Stimulated activated CD8-positive, alpha-beta memory T cell treated with anti-CD3 and anti-CD28 coated beads, Interleukin-15, amount 100 ng/mL, for 24 hours (primary cell): ENCODE measurements around the gene SLFNL1.

ENCODE experiments used
- DNase-seq: peaks from one replicate; pipeline ENCODE4 v3.0.0-alpha.2; 2020; ENCODE audit warnings: low read depth

The SLFNL1 gene

DNA sequence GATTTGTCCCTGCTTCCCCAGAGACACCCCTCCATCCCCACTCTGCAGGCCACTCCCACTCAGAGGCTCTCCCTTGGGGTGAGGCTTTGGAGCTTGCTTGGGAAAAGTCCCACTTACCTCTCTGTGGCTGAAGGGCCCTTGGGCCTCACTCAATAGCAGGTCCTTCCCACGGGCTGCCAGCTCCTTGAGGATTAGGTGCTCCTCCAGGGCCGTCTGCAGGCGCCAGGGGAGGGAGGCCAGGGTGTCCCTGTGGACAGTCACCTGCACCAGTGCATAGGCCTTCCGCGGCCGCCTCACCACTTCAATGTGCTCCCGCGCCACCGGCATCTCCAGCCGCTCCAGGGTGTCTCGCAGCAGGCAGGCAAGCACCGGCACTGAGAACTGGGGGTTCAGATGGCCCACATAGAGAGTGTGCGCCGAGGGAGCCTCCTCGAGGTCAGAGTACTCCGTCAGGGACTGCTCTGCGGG, 1.4 kb downstream of the SLFNL1 start:
- DNase-seq = no peak

DNA sequence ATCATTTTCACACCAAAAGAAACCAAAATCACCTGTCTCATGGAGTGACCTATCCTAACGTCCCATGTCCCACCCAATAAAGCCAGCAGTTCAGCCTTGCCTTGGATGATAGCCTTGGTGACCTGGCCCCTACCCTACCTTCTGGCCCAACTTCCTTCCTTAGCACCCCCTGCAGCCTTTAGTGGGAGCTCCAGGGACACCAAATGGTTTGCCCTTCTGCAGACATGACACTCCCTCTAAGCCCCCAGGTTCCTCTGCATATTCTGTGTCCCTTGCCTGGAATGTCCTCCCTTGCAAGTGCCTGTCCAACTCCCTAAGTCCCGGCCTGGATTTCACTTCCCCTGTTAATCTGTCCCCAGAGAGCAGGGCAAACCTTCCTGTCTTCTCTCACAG, 2.2 kb downstream of the SLFNL1 start:
- DNase-seq = no peak

DNA sequence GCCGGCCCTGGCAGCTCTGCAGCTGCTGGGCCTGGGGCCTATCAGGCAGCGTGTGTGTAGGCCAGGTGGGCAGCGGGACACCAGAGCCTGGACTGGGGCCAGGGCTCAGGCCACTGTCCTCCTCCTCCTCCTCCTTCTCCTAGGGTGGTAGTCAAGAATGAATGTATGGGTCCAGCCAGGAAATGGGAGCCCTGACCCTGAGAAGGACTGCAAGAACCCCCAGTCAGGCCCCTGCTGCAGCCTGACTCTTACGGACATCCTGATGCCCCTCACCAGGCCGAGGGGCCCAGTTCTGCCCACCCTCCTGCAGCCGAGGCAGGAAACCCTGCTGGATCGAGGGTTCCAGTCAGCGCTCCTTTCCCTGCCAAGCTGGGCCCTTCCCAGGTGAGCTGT, 3.5 kb downstream of the SLFNL1 start:
- no peak for DNase-seq

DNA sequence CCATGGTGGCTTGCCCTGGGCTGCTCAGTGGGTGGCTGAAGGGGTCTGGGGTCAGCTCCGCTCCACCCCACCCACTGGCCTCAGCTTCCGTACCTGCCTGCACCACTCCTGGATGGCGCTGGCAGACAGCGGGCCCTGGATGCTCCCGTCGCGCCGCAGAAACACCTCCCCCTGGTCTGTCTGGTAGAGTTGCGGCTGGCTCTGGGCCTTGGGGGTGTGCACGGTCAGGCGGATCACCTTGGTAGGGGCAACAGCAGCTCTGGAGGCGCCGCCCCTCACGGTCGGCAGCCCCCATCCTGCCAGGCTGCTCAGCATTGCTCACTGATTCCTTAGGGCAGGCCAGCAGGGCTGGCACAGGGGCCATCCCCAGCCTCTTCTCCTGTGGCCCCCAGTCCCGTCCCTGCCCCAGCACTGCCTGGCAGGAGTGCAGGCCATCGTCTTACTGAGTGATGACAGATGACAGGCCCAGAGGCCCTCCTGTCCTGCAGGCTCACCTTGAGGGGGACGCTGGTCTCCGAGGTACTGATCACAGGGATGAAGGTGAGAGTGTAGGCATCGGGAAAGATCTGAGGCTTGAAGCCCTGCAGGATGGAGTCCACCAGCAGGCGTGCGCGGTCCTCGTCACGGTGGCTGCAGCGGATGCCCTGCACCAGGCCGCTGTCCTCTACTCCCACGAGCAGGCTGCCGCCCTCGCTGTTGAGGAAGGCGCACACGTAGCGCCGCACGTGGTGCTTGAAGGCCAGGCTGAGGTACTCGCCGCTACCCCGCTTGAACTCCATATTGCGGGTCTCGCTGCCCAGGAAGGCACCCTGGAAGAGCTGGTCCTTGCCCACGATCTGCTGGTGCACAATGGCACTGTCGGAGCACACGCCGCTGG, 4.1 kb downstream of the SLFNL1 start:
- no peak for DNase-seq

DNA sequence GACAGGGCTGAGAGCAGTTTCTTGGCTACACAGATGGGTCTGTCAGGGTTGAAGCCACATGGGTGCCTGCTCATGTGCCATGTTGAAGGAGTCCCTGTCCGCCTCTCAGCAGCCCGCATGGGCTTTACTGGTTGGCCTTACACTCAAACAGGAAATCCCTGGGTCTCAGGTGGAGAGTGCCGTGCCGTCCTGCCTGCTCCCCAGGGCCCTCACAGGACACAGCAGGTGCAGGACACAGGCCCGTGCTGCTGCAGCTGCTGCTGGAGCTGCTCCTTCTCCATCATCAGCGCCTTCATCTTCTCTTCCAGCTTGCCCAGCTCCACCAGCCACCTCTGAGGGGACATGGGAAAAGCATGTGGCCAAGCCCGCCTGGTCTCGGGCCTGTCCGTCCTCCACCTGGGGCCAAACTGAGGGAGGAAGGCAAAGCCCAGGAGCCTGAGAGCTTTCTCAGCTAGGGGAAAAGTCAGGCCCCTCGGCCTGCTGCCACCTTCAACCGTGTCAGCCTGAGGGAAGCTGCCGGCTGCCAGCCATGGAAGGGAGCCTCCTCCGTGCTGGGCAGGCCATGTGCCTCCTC, 5.5 kb downstream of the SLFNL1 start:
- no peak for DNase-seq

DNA sequence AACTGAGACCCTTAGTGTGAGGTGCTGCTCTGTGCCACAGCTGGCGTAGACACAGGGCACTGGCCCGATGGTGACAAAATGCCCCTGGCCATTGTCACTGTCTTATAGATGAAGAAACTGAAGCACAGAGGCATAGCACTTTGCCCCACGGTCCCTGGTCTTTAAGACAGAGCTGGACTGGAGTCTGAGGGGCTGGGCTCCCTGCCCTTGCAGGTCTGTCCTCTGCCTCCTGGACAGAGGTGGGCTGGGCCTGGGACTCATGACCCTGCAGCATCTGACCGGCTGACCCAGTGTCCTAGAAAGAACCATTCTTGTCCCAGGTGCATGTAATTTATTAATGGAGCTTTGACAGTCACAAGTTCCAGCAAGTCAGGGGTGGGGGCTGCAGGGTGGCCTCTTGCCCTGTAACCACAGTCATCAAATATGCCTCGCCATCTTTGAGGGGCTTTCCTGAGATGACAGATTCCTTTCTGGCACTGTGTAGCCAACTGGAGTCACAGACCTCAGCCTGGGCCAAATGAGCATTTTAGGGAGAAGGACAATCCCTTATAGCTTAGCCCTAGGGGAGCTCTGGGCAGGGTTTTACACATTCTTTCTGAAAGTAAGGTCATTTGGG, 6.1 kb downstream of the SLFNL1 start:
- DNase-seq = no peak

DNA sequence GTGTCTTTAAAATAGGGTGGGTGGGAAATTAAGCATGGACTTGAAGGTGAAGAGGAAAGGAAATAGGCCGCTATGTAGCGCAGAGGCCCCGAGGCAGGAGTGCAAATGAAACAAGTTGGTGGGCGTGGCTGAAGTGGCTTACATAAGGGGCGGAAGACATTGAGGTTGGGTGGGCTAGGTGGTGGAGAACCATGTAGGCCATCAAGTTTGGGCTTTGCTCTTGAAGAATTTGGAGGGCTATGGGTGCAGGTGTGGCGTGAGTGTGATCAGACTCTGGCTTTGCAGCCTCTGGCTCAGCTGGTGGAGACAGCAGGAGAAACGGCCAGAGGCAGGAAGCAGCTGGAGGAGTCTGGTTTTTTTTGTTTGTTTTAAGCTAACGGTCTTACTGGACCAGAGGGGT, 6.7 kb downstream of the SLFNL1 start:
- DNase-seq = no peak

DNA sequence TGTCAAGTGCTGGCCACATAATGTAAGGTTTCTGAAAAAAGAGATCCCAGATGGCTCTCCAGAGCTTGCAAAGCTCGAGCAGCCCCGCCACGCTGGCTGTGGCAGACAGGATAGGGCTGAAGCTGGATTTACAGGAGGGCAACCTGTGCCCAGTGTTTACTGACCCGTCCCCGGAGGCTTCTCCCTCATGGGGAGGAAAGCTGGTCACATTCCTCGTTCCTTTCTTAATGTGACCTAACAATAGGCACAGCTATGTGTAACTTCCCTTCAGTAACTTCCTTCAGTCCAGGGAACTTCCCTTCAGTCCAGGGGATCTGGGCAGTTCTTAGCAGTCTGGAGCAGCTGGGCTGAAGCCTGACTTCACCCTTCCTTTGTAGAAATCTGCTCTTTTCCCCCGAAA, 7.7 kb downstream of the SLFNL1 start:
- DNase-seq = no peak

DNA sequence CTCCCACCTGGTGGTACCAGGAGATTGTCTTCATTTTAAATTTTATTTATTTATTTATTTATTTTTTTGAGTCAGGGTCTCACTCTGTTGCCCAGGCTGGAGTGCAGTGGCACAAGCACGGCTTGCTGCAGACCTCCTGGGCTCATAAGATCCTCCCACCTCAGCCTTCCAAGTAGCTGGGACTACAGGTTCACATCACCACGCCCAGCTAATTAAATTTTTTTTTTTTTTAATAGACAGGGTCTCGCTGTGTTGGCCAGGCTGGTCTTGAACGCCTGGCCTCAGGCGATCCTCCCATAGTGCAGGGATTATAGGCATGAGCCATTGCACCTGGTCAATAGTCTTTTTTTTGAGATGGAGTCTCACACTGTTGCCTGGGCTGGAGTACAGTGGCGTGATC, 8.5 kb downstream of the SLFNL1 start:
- DNase-seq = no peak

DNA sequence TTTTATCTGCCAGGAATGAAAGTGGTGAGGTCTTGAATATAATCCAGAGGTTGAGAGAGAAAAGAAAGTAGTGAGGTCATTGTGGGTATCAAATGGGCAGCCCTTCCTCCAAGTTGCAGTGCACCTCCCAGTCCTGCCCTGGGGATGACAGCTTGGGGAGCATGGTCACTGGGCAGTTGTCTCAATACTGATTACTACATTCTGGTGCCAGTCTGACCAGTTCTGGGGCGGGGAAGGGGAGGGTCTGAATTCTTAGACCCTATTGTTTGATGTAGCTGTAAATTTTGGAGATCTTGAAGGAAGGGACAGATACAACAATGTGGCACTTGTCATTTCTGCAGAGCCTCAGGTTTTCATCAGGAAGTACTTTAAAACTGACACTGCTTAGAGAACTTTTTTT, 11.2 kb downstream of the SLFNL1 start:
- no peak for DNase-seq

DNA sequence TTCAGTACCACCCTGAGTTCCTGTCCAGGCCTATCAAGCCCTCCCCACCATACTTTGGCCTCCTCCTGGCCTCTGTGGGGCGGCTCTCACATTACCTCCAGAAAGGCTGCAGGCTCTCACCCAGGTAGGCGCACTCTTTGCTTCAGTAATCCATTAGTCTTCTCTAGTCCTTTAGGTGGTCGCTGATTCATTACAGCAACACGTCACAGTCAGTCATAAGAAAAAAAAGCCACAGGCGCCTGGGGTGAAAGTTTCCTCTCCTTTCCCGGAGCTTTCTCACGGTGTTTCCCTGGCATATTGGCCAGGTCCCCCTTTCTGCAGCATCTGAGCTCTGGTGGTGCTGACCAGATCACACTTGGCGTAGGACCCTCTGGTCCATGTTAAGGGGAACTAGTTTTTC, 12.1 kb downstream of the SLFNL1 start:
- no peak for DNase-seq

DNA sequence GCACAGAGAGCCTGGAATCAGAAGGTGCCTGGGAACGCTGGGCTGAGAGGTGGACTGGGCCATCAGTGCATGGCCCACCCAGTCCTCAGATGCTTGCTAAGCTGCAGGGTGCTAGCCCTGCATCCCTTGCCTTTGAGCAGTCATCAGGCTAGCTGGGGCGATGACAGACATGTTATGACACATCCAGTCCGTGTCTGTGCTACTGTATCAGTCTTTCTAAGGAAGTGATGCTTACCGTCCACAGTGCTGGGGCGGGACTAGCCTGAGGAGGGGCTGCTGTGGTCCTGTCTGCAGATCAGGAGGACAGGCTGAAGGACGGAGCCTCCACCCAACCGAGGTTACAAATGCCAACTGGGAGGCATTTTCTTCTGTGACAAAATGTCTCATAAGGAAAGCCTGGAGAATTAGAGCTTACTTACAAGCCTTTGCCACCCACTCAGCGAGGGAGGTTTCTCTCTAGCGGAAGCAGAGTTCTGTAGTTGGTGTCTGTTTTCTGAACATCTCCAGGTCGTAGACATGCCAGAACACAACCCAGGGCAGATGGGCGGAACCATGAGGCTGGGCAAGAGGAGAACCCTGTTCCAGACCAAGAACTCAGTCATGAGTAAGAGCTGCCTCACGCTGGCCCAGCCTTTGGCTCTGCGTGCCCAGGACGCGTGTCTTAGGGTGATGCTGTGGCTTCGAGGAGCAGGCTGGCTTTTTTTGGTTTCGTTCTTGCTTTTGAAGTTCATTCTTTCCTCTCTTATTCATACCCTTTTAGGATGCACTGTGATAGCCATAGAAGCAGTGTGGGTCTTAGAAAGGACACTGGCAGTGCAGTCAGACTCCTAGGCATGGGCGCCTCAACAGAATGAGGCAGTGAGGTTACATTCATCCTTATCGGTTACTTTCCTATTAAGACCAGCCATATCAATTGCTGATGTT, 14.3 kb downstream of the SLFNL1 start:
- no peak for DNase-seq

DNA sequence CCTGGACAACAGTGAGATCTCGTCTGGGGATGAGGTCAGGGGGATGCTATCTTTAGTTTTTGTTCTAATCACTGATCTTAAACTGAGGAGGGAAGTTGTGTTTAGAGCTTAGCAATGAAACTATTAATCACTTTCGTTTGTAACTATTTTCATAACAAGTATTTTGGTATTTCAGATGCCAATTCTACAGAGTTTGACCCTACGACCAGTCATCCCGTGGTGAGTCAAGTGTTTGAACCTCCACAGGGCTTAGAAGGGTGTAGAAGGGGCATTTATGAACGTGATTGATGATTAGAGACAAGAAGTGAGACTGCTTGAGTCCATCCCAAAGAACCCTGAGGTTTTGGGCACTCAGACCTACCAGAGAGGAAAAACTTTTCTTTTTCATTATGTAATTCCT, 15.6 kb downstream of the SLFNL1 start:
- no peak for DNase-seq

DNA sequence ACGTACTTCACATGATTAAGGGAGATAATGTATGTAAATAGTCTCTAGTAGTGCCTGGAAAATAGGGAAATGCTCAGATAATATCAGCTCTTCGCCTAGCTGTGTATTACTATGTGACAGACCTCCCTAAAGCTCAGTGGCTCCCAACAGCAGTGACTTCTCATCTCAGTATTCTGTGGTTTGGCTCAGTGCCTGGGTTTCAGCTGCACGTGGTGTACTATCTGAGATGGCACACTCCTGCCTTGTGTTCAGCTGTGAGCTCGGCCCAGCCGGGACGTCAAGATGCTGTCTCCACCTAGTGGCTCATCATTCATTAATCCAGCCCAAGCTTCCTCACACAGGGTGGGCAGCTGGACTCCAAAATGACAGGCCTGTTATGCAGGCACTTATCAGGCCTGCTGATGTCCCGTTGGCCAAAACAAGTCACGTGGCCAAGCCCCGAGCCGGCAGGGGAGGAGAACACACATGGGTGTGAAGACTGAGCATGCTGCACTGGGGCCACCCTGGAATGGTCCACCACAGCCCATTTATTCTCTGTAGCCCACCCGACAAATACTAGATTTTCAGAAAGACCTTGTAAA, 17.8 kb downstream of the SLFNL1 start:
- peak; percentile 45 for DNase-seq

DNA sequence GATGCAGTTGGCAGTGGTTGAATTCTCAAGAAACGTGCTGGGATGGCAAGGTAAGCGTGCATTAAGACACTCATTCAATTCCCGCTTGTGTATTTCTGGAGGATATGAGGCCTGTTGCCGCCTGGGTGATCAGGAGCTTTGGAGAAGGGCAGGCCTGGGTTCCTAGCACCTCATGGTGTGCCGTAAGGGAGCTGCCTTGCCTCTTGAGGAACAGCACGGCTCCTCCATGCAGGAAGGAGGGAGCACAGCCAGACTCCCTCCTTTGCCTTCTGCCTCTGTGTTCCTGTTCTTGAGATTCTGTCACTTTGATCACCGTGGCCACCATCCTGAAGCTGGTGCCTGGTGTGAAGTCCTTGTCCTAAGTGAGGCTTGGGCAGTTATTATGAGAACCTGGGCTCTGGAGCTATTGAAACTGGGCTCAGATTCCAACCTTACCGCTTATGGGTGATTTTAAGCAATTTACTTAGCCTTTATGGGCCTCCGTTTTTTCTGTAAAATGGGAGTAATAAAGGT, 18.3 kb downstream of the SLFNL1 start:
- no peak for DNase-seq

DNA sequence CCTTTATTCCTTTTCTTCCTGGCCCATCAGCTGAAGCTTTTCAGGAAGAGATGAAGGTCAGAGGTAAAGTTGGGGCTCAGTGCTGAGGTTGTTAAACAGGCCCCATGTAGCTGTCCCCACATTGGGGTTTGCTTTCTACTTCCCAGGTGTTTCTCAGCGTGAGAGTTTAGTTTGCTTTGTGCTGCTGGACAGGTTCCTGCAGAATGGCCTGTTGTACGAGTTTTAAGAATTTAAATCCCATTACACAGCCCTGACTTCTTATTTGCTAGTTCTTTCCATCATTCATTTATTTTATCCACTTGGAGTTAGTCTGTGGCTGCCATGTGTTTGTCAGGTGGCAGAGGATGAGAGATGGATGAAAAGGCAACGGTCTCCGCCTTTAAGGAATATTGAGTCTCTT, 22.9 kb downstream of the SLFNL1 start:
- DNase-seq = no peak

DNA sequence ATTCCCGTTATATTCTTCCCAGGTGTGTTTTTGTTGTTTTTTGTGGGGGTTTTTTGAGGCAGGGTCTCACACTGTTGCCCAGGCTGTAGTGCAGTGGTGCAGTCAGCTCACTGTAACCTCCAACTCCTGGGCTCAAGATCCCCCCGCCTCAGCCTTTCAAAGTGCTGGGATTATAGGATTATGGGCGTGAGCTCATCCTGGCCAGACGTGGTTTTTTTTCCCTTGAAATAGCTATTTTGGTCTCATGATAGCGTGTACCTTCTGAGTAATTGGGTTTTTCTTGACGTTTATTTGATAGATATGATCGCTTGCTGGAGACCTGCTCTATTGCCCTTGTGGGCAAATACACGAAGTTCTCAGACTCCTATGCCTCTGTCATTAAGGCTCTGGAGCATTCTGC, 24.4 kb downstream of the SLFNL1 start:
- no peak for DNase-seq

DNA sequence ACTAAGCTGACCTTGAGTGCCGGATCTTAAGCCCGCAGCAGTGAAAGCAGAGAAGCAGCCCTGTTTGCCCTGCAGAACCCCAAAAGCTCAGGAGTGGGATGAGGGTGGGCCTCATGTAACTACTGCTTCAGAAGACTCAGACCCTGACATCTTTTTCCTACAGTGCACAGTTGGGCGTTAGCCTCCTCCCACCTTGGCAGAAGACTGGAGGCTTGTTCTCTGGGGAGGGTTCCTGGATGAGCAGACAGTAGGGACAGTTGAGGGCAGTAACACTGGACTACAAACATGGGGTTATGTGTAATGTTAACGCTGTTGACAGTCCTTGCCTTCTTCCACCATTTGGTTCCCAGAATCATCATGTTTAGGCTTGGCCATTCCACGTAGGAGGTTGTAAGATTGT, 32.5 kb downstream of the SLFNL1 start:
- no peak for DNase-seq

DNA sequence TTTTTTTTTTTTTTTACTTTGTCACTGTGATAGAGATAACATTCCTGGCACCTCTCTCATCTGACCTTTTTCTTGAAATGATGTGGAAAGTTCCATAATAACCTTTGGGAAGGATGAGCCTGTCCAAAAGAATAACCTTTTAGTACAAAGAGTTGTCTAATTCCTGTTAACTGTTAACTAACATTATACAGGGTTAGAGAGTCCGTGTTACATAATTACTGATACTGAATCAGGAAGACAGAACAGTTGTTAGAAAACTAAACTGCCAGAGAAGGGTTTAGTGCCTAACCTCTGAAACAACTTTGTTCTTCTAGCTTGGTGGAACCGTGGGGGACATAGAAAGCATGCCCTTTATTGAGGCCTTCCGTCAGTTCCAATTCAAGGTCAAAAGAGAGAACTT, 33.2 kb downstream of the SLFNL1 start:
- DNase-seq = no peak

DNA sequence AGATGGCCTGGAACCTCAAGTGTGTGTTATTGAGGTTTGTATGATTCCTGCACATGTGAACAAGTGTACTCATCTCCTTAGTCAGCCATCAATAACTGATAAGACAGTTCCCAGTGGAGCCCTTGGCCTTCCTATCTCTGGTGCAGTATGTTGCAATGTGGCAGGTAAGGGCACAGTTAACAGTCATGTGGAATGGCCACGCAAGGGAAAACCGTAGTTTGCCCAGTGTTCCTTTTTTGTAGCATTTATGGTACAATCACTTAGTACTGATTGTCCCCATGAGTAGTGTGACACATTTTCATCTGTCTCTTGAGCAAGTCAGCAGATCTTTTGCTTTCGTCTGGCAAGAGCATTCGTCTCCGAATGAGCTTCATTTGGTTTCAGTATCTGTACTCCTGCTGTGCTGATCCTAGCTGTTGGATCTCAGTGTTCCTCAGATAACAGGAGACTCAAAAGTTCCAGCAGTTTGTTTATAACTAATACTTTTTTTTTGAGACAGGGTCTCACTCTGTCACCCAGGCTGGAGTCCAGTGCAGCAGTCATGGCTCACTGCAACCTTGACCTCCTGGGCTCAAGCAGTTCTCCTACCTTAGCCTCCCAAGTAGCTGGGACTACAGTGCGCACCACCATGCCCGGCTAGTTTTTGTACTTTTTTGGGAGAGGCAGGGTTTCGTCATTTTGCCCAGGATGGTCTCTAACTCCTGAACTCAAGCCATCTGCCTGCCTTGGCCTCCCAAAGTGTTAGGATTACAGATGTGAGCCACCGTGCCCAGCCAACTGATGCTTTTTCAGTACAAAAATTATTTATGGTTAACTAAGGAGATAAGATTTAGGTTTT, 33.9 kb downstream of the SLFNL1 start:
- no peak for DNase-seq

DNA sequence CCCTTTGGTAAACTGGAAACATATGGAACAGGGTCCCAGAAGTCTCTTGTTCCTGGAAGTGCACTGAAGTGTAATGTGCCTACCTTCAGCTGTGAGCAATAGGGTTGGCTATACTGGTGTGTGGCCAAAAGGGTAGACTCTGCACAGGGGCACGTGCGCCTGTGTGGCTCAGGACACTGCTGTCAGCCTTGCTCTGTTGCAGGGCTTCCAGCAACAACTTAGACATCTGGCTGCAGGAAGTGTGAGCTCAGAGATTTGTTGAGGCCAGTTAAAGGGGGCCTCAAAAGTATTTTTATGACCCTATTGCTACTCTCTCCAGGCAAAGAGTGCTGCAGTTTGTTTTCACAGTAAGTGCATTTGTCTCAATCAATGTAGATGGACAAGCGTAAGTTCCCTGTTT, 34.6 kb downstream of the SLFNL1 start:
- no peak for DNase-seq
